PC-9 (cell line): ENCODE results near the gene GDF7. TPM values are rescaled to one million over a fixed set of nuclear protein-coding genes. Genes with fewer than 3 reads are reported as not detected.
A peak's percentile ranks its signal among the peaks of the same experiment; 100 is the strongest.

Experiments
- BruUV-seq: library from RNA; stranded (reverse); fragments of 400-500 nt; replicated peaks from 2 replicates; lab custom pipeline; 2021; lab: Mats Ljungman, UMichigan
- CTCF ChIA-PET: fragments of 300-600 bp; sonication (Branson Sonifier 250); formaldehyde crosslinking; loops from one replicate; lab custom pipeline; 2022; ENCODE audit warnings: antibody characterized with exemption; lab: Charles Lee
- POLR2A ChIA-PET: fragments of 300-600 bp; sonication (Branson Sonifier 250); formaldehyde crosslinking; loops from one replicate; lab custom pipeline; 2022; ENCODE audit warnings: antibody characterized with exemption; ENCODE audit not compliant: unreplicated experiment; lab: Charles Lee
- DNase-seq, 2 experiments: peaks; one replicate each; pipeline versions ENCODE4 v3.0.0 to v3.0.0-alpha.2; 2015 to 2022; ENCODE audit warnings: mixed read lengths in 1 of 2
- H2AFZ ChIP-seq: fragments of 200-600 bp; sonication (generic); 2 replicates; pipeline ENCODE4 v1.8.1; 2017; ENCODE audit warnings: antibody characterized with exemption
- H3F3A ChIP-seq: fragments of 200-600 bp; sonication (generic); 2 replicates; pipeline ENCODE4 v1.8.1; 2017; ENCODE audit warnings: antibody characterized with exemption, mild to moderate bottlenecking, low read depth; ENCODE audit not compliant: insufficient read depth
- H3K27ac ChIP-seq: fragments of 200-600 bp; sonication (generic); 2 replicates; pipeline ENCODE4 v1.6.1; 2016; ENCODE audit warnings: mixed run types
- H3K27me3 ChIP-seq: fragments of 200-600 bp; sonication (generic); 2 replicates; pipeline ENCODE4 v1.6.1; 2016; ENCODE audit warnings: low read depth, mixed run types; ENCODE audit not compliant: insufficient read depth
- H3K36me3 ChIP-seq: fragments of 200-600 bp; sonication (generic); 2 replicates; pipeline ENCODE4 v1.6.1; 2016; ENCODE audit warnings: low read depth, mixed run types
- H3K4me1 ChIP-seq: fragments of 200-600 bp; sonication (generic); replicated peaks from 2 replicates; pipeline ENCODE4 v1.6.1; 2016; ENCODE audit warnings: mixed run types; ENCODE audit not compliant: insufficient read depth
- H3K4me2 ChIP-seq: fragments of 200-600 bp; sonication (generic); 2 replicates; pipeline ENCODE4 v1.6.1; 2017; ENCODE audit warnings: mixed run types
- H3K4me3 ChIP-seq: fragments of 200-600 bp; sonication (generic); 2 replicates; pipeline ENCODE4 v1.6.1; 2016; ENCODE audit warnings: mixed run types
- H3K79me2 ChIP-seq: fragments of 200-600 bp; sonication (generic); 2 replicates; pipeline ENCODE4 v1.6.1; 2017; ENCODE audit warnings: low read depth, mixed run types
- H3K9me2 ChIP-seq: fragments of 200-600 bp; sonication (generic); 2 replicates; pipeline ENCODE4 v1.8.1; 2017; ENCODE audit warnings: mild to moderate bottlenecking; ENCODE audit not compliant: insufficient read depth
- H3K9me3 ChIP-seq: fragments of 200-600 bp; sonication (generic); 2 replicates; pipeline ENCODE4 v1.8.1; 2016; ENCODE audit warnings: low read depth; ENCODE audit not compliant: insufficient read depth
- H4K20me1 ChIP-seq: fragments of 200-600 bp; sonication (generic); 2 replicates; pipeline ENCODE4 v1.8.1; 2017; ENCODE audit not compliant: insufficient read depth
- EZH2 ChIP-seq: fragments of 200-600 bp; sonication (generic); IDR thresholded peaks from 2 replicates; pipeline ENCODE4 v1.8.0; 2017; ENCODE audit warnings: antibody characterized with exemption, low read depth
- intact Hi-C: fragments of 100-400 bp; cut with micrococcal nuclease; formaldehyde crosslinking; loops from one replicate; pipeline ENCODE4 v1.10.0; 2022; ENCODE audit not compliant: unreplicated experiment
- total RNA-seq: library from RNA; stranded (reverse); gene quantifications from 2 replicates; pipeline ENCODE4 v1.2.3, GENCODE V29; 2021
- TF ChIP-seq, protein P1 (sequence below): fragments of 200-600 bp; sonication (generic); conservative IDR thresholded peaks from 2 replicates; pipeline ENCODE4 v1.6.1; 2017; ENCODE audit warnings: mixed run types, antibody characterized with exemption, mild to moderate bottlenecking, moderate library complexity

Gene GDF7
- total RNA-seq, 1 experiment from 2014 or later: 0.04 TPM

DNA sequence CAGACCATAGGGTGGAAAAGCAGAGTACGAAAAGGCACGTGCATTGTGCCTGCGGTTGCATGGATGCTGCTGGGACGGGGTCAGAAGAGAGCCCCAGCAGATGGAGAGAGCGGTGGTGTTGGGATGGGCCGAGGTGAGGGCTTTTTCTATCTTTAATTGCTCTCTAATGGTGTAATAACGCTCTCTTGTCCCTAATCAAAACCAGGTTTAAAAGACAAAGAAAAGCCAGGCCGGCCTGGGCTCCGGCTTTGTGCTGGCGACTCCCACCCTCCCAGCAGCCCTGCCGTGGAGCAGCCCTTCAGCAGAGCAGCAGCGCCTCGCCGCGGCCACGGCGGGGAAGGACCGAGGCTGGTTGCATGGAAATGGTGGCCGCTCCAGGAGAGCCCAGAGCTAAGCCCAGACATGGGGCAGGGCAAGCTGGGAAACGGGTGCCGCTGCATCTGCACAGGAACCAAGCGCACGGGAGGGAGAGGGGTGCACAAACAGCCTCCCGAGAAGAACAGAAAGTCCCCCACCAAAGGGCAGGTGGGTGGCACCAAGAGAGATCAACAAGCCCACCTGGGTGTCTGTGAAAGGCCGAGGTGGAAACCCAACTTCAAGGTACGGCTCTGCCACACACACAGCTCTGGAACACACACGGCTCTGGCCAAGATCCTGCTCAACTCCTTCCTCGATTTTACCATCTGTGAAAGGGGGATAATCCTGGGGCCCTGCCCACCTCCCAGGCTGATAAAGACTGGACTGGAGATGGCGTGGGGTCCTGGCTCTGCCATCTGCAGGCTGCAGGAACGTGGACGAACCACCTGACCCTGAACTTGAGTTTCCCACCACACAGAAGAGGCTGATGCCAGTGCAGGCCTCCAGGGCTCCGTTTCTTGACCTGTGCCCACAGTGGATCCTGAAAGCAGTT is 31.0 kb upstream of the GDF7 start:
- CTCF ChIA-PET: interaction anchor here (0.5 to 3.1 kb wide), 10 partner anchors 40 to 240 kb away, joined by 3 to 12 read pairs (median 6); partner anchors contain the start of gene RHOB
- H3K36me3 ChIP-seq: no peaks in the 10 kb centered on the region
- H3K9me3 ChIP-seq: no peaks in the 10 kb centered on the region
- intact Hi-C loops: loop anchor here (1.0 kb wide), 3 partner anchors 193 to 240 kb away; no protein-coding TSS in a partner anchor
- H3K4me2 ChIP-seq: peak overlapping the region; percentile 32
- no peaks in the 10 kb centered on the region for H4K20me1 ChIP-seq
- no TSS peak for BruUV-seq
- no peak overlapping the region for H3K4me3 ChIP-seq
- H3F3A ChIP-seq: peaks cover 29% of the 10 kb centered on the region
- peak; percentile 48 to 86 for DNase-seq
- H2AFZ ChIP-seq: no peak overlapping the region
- no peaks in the 10 kb centered on the region for H3K79me2 ChIP-seq
- H3K27me3 ChIP-seq: no peaks in the 10 kb centered on the region
- TF ChIP-seq, protein P1, sequence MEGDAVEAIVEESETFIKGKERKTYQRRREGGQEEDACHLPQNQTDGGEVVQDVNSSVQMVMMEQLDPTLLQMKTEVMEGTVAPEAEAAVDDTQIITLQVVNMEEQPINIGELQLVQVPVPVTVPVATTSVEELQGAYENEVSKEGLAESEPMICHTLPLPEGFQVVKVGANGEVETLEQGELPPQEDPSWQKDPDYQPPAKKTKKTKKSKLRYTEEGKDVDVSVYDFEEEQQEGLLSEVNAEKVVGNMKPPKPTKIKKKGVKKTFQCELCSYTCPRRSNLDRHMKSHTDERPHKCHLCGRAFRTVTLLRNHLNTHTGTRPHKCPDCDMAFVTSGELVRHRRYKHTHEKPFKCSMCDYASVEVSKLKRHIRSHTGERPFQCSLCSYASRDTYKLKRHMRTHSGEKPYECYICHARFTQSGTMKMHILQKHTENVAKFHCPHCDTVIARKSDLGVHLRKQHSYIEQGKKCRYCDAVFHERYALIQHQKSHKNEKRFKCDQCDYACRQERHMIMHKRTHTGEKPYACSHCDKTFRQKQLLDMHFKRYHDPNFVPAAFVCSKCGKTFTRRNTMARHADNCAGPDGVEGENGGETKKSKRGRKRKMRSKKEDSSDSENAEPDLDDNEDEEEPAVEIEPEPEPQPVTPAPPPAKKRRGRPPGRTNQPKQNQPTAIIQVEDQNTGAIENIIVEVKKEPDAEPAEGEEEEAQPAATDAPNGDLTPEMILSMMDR: peak; percentile 96
- TF ChIP-seq EZH2: no peak
- POLR2A ChIA-PET: interaction anchor here (1.0 kb wide), 1 partner anchor 58 kb away, joined by 9 read pairs; no protein-coding TSS in a partner anchor
- peaks cover 37% of the 10 kb centered on the region for H3K4me1 ChIP-seq
- H3K9me2 ChIP-seq: no peaks in the 10 kb centered on the region
- H3K27ac ChIP-seq: no peak overlapping the region

DNA sequence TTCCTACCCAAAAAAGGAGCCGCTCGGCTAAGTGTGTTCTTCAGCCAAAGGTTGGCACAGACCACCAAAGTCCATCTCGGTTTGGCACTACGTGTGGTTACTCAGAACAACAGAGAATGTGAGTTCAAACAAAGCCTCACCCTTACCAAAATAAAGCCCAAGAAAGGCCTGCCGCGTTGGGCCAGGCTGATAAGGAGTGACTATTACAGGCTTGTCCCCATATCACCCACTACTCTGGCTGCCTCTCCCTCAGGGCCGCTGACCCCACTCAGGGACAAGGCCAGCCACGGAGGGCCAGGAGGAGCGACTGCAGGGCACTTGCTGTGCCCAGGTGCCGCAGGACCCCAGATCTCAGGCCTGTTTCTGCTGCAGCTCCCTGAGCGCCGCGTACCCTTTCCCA is 29.8 kb upstream of the GDF7 start:
- Histone ChIP-seq H3K27ac (no peak overlapping the region), H3K4me2 (no peak overlapping the region), H4K20me1 (no peaks in the 10 kb centered on the region), H3F3A (peaks cover 29% of the 10 kb centered on the region), H3K27me3 (no peaks in the 10 kb centered on the region), H2AFZ (no peak overlapping the region), H3K36me3 (no peaks in the 10 kb centered on the region), H3K9me2 (no peaks in the 10 kb centered on the region), H3K4me3 (no peak overlapping the region), H3K9me3 (no peaks in the 10 kb centered on the region), H3K79me2 (no peaks in the 10 kb centered on the region), H3K4me1 (peaks cover 37% of the 10 kb centered on the region)
- ChIA-PET POLR2A (no interaction called here), CTCF (no interaction called here)
- no peak for DNase-seq
- no TSS peak for BruUV-seq
- intact Hi-C loops: no loop called here
- TF ChIP-seq EZH2: no peak

DNA sequence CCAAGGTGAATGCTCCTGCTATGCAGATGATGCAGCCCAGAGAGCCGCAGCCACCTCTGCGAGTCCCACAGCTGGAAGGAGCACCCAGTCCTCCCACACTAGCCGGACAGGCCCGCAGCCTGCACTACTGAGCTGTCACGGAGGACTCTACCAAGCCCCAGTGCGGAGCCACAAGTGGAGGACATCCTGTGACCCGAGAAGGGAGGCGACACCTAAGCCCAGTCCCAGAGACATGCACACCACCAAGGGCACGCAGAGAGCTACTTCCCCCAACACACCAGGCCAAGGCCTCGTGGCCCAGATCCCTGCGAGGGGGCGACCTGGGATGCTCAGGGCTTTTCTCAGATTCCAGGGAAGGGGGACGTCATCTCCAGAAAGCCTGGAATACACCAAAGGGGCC is 28.9 kb upstream of the GDF7 start:
- TF ChIP-seq, protein P1: no peak
- no peak for TF ChIP-seq EZH2
- no TSS peak for BruUV-seq
- Histone ChIP-seq H3K9me3 (no peaks in the 10 kb centered on the region), H3K79me2 (no peaks in the 10 kb centered on the region), H3K4me1 (peaks cover 31% of the 10 kb centered on the region), H3K27me3 (no peaks in the 10 kb centered on the region), H3F3A (peaks cover 29% of the 10 kb centered on the region), H4K20me1 (no peaks in the 10 kb centered on the region), H3K36me3 (no peaks in the 10 kb centered on the region), H2AFZ (no peak overlapping the region), H3K9me2 (no peaks in the 10 kb centered on the region), H3K27ac (no peak overlapping the region), H3K4me2 (no peak overlapping the region), H3K4me3 (no peak overlapping the region)
- DNase-seq: no peak
- intact Hi-C loops: no loop called here
- ChIA-PET POLR2A (no interaction called here), CTCF (interaction anchor here (0.6 kb wide), 1 partner anchor 194 kb away, joined by 3 read pairs; no protein-coding TSS in a partner anchor)
